ENCODE data around the gene ARHGEF40. TPM values are rescaled to one million over a fixed set of nuclear protein-coding genes. Genes with fewer than 3 reads are reported as not detected.

ARHGEF40 gene
- total RNA-seq, 1 experiment from 2014 or later, result 74.2 TPM

DNA sequence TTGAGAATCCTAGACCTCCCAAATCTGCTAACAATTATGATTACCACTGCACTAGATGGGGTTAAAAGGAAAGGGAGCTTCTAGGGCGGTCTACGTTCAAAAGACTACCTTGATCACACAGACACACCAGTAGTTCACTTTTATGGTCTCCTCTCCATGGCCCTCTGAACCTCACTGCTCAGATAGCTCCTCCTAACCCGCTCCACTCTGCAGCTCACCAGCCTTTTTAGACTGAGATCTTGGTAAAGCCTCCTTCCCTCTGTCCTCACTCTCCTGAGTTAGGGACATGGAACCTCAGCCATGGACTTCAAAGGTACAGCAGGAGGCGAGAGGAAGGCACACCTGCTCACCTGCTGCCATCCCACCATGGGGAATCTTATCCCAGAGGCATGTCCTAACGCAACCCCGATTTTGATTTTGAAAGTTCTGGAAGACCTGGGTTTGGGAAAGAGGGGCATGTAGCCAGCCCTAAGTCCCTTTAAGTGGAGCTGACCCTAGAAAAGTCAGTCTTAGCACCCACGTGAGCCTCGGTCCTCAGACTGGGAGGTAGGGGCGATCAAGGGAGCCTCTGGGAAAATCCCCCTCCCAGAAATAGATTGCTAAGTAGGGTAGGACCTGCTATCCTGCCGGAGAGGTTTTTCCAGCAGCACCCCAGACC, 27.0 kb downstream of the ARHGEF40 start:
- Mint-ChIP-seq H3K36me3 (peaks cover 14% of the 10 kb centered on the region), H3K27ac (peak overlapping the region; percentile 90), H3K4me3 (peak overlapping the region; percentile 90), H3K27me3 (ENCODE audit: low read depth) (no peaks in the 10 kb centered on the region), H3K4me1 (peaks cover 75% of the 10 kb centered on the region), H3K9me3 (no peaks in the 10 kb centered on the region)
- no peak for ATAC-seq
- DNase-seq (ENCODE audit: low spot score), result no peak
- CTCF ChIA-PET, result interaction anchor here (0.7 to 7.5 kb wide), 8 partner anchors 7 to 126 kb away, joined by 3 to 321 read pairs (median 10); partner anchors contain the start of genes ARHGEF40 and TMEM253
- POLR2A ChIA-PET, result interaction anchor here (1.0 to 7.0 kb wide), 3 partner anchors 14 to 29 kb away, joined by 3 to 74 read pairs (median 8); partner anchors contain the start of gene ARHGEF40
- TF ChIP-seq, protein P1, sequence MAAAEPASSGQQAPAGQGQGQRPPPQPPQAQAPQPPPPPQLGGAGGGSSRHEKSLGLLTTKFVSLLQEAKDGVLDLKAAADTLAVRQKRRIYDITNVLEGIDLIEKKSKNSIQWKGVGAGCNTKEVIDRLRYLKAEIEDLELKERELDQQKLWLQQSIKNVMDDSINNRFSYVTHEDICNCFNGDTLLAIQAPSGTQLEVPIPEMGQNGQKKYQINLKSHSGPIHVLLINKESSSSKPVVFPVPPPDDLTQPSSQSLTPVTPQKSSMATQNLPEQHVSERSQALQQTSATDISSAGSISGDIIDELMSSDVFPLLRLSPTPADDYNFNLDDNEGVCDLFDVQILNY (CRISPR knock-in tag; IDR thresholded peaks at IDR 0.05), result no peak
- TF ChIP-seq GABPB1 (CRISPR knock-in tag; IDR thresholded peaks at IDR 0.05), result peak; percentile 10; the same call in 1 of the 2 replicates
- TF ChIP-seq, protein P2, sequence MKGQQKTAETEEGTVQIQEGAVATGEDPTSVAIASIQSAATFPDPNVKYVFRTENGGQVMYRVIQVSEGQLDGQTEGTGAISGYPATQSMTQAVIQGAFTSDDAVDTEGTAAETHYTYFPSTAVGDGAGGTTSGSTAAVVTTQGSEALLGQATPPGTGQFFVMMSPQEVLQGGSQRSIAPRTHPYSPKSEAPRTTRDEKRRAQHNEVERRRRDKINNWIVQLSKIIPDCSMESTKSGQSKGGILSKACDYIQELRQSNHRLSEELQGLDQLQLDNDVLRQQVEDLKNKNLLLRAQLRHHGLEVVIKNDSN (CRISPR knock-in tag; IDR thresholded peaks at IDR 0.05), result peak; percentile 18; the same call in 1 of the 2 replicates

DNA sequence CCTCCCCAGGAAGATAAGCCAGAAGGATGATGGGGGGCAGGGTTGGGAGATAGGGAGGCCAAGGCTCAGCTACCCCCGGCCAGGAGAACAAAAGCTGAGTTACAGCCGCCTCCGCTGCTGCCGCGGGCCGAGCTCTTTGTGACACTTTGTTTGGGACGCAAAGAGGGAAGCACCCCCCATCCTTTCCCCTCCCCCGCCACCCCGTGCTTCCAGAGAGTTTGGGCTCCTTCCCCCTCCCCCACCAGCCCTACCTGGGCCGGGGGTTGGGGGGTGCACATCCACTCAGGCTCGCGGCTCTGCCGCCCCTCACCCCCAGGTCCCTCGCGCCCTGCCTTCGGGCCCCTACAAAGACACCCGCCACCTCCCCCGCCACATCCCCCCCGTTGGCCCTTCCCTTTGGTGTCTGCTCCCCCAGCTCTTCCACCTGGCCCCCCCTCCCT, 27.6 kb downstream of the ARHGEF40 start:
- Mint-ChIP-seq H3K4me3 (peak overlapping the region; percentile 90), H3K4me1 (peaks cover 78% of the 10 kb centered on the region), H3K27ac (peak overlapping the region; percentile 90), H3K36me3 (peaks cover 11% of the 10 kb centered on the region), H3K27me3 (ENCODE audit: low read depth) (no peaks in the 10 kb centered on the region), H3K9me3 (no peaks in the 10 kb centered on the region)
- ChIA-PET POLR2A (interaction anchor here (1.0 to 7.0 kb wide), 4 partner anchors 13 to 73 kb away, joined by 3 to 74 read pairs (median 6); partner anchors contain the start of gene ARHGEF40), CTCF (interaction anchor here (0.7 to 7.5 kb wide), 8 partner anchors 7 to 127 kb away, joined by 3 to 321 read pairs (median 10); partner anchors contain the start of genes ARHGEF40 and TMEM253)
- DNase-seq (ENCODE audit: low spot score), result peak; percentile 62
- no peak for ATAC-seq
- TF ChIP-seq, protein P3, sequence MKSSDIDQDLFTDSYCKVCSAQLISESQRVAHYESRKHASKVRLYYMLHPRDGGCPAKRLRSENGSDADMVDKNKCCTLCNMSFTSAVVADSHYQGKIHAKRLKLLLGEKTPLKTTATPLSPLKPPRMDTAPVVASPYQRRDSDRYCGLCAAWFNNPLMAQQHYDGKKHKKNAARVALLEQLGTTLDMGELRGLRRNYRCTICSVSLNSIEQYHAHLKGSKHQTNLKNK (CRISPR knock-in tag; IDR thresholded peaks at IDR 0.05), result no peak
- TF ChIP-seq ZNF219 (CRISPR knock-in tag; IDR thresholded peaks at IDR 0.05; ENCODE audit: borderline replicate concordance) (no peak), ZNF317 (CRISPR knock-in tag; IDR thresholded peaks at IDR 0.05; ENCODE audit: borderline replicate concordance, low read depth) (no peak), IRF2 (CRISPR knock-in tag; IDR thresholded peaks at IDR 0.05; ENCODE audit: borderline replicate concordance, low read depth) (no peak), ZNF423 (CRISPR knock-in tag; IDR thresholded peaks at IDR 0.05) (no peak), FOXP1 (CRISPR knock-in tag; IDR thresholded peaks at IDR 0.05; ENCODE audit: borderline replicate concordance) (no peak), FOXJ3 (CRISPR knock-in tag; IDR thresholded peaks at IDR 0.05; ENCODE audit: borderline replicate concordance) (no peak), FOXK1 (CRISPR knock-in tag; IDR thresholded peaks at IDR 0.05) (no peak), NFATC4 (CRISPR knock-in tag; IDR thresholded peaks at IDR 0.05) (no peak), HMGA2 (CRISPR knock-in tag; IDR thresholded peaks at IDR 0.05) (no peak)
- TF ChIP-seq, protein P4, sequence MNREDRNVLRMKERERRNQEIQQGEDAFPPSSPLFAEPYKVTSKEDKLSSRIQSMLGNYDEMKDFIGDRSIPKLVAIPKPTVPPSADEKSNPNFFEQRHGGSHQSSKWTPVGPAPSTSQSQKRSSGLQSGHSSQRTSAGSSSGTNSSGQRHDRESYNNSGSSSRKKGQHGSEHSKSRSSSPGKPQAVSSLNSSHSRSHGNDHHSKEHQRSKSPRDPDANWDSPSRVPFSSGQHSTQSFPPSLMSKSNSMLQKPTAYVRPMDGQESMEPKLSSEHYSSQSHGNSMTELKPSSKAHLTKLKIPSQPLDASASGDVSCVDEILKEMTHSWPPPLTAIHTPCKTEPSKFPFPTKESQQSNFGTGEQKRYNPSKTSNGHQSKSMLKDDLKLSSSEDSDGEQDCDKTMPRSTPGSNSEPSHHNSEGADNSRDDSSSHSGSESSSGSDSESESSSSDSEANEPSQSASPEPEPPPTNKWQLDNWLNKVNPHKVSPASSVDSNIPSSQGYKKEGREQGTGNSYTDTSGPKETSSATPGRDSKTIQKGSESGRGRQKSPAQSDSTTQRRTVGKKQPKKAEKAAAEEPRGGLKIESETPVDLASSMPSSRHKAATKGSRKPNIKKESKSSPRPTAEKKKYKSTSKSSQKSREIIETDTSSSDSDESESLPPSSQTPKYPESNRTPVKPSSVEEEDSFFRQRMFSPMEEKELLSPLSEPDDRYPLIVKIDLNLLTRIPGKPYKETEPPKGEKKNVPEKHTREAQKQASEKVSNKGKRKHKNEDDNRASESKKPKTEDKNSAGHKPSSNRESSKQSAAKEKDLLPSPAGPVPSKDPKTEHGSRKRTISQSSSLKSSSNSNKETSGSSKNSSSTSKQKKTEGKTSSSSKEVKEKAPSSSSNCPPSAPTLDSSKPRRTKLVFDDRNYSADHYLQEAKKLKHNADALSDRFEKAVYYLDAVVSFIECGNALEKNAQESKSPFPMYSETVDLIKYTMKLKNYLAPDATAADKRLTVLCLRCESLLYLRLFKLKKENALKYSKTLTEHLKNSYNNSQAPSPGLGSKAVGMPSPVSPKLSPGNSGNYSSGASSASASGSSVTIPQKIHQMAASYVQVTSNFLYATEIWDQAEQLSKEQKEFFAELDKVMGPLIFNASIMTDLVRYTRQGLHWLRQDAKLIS (CRISPR knock-in tag; IDR thresholded peaks at IDR 0.05; ENCODE audit: borderline replicate concordance), result no peak
- TF ChIP-seq, protein P1 (CRISPR knock-in tag; IDR thresholded peaks at IDR 0.05), result no peak
- TF ChIP-seq, protein P5, sequence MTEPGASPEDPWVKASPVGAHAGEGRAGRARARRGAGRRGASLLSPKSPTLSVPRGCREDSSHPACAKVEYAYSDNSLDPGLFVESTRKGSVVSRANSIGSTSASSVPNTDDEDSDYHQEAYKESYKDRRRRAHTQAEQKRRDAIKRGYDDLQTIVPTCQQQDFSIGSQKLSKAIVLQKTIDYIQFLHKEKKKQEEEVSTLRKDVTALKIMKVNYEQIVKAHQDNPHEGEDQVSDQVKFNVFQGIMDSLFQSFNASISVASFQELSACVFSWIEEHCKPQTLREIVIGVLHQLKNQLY (CRISPR knock-in tag; IDR thresholded peaks at IDR 0.05), result no peak
- TF ChIP-seq, protein P6, sequence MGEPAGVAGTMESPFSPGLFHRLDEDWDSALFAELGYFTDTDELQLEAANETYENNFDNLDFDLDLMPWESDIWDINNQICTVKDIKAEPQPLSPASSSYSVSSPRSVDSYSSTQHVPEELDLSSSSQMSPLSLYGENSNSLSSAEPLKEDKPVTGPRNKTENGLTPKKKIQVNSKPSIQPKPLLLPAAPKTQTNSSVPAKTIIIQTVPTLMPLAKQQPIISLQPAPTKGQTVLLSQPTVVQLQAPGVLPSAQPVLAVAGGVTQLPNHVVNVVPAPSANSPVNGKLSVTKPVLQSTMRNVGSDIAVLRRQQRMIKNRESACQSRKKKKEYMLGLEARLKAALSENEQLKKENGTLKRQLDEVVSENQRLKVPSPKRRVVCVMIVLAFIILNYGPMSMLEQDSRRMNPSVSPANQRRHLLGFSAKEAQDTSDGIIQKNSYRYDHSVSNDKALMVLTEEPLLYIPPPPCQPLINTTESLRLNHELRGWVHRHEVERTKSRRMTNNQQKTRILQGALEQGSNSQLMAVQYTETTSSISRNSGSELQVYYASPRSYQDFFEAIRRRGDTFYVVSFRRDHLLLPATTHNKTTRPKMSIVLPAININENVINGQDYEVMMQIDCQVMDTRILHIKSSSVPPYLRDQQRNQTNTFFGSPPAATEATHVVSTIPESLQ (CRISPR knock-in tag; IDR thresholded peaks at IDR 0.05), result no peak
- TF ChIP-seq, protein P7, sequence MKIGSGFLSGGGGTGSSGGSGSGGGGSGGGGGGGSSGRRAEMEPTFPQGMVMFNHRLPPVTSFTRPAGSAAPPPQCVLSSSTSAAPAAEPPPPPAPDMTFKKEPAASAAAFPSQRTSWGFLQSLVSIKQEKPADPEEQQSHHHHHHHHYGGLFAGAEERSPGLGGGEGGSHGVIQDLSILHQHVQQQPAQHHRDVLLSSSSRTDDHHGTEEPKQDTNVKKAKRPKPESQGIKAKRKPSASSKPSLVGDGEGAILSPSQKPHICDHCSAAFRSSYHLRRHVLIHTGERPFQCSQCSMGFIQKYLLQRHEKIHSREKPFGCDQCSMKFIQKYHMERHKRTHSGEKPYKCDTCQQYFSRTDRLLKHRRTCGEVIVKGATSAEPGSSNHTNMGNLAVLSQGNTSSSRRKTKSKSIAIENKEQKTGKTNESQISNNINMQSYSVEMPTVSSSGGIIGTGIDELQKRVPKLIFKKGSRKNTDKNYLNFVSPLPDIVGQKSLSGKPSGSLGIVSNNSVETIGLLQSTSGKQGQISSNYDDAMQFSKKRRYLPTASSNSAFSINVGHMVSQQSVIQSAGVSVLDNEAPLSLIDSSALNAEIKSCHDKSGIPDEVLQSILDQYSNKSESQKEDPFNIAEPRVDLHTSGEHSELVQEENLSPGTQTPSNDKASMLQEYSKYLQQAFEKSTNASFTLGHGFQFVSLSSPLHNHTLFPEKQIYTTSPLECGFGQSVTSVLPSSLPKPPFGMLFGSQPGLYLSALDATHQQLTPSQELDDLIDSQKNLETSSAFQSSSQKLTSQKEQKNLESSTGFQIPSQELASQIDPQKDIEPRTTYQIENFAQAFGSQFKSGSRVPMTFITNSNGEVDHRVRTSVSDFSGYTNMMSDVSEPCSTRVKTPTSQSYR (CRISPR knock-in tag; IDR thresholded peaks at IDR 0.05), result no peak

Measured in WTC11 (cell line).